GM04503 (cell line): ENCODE data around the gene ZFHX3.
A peak's percentile ranks its signal among the peaks of the same experiment; 100 is the strongest.

Experiments
- DNase-seq: peaks from one replicate; pipeline ENCODE4 v3.0.0-alpha.2; 2012; ENCODE audit warnings: low read depth

ZFHX3 gene

DNA sequence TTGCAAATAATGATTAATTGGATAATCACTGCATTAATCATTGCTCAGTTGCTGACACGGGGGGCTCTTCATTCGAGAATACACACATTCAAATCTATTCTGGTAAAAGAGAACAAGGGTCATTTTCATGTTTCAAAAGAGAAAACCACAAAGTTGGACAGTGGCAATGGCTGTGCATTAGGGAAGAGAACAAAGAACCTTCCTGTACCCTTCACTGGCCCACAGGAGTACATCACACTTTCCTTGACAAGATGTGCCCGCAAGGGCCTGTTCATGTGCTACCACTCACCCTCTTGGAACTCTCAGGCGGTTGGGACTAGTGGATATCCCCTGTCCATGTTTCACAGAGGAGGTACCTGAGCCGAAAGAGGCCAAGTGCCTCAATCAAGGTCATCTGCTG lies 223.2 kb downstream of the ZFHX3 start:
- no peak for DNase-seq

DNA sequence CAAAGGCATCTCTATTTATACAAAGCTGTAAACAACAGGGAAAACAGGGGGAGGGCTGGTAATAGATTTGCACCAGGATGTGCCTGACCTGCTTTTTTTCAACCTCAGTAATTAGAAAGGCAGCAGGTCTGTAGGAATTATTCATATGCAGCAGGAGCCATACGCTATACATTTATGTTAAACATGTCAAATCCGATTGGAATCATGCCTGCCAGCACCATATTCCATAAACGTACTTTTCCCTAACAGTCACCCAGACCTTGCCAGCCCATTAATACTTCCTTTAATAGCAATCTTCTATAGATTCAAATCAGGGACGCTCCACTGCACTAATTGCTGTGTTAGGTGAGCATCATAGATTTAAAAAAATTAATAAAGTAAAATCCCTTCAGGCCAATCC lies 223.9 kb downstream of the ZFHX3 start:
- DNase-seq, result no peak

DNA sequence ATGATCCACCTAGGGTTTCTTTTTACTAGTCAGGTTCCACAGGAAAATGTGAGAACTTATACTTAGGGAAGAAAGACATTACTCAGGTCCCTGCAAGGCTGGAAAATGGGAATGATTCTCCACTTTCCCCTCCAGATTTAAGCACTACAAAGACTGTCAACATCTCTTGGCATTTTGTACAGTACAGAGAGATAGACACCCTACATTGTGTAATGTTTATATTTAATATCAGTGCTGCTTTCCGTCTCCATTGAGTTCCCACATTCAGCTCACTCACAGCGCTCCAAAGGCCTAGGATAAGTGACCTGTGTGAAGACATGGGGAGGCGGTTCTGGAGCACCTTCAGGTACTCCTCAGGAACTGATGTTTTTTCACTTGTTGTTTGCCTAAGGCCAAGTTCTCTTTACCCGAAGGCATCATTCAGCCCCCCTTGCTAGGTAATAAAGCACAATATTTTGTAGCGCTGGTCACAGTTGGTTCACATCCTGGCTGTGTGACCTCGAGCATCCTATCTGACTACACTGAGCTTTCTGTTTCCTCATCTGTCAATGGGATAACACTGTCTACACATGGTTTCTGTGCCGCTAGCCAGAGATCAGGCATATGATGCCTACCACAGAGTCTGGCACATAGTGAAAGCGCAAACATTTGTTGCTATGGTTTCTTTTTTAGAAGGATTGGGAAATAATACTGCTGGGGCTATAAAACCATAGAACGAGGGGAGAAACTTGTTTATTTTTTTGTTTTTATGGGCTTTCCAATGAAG lies 226.6 kb downstream of the ZFHX3 start:
- no peak for DNase-seq

DNA sequence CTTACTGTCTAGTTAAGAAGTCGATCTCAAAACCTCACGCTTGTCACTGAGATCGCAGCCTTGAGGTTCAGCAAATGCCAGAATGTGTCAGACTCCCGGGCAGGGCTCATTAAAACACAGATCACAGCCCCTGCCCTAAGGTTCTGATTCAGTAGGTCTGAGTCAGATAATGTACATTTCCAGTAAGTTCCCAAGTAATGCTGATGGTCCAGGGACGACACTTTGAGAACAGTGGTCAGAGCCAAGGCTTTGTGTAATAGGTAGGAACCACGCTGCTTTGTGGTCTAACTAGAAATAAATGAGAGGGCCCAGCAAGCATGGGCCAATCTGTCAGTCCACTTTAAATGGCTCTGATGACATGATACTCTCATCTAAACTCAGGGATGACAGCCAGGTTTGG lies 228.6 kb downstream of the ZFHX3 start:
- DNase-seq, result peak; percentile 44

DNA sequence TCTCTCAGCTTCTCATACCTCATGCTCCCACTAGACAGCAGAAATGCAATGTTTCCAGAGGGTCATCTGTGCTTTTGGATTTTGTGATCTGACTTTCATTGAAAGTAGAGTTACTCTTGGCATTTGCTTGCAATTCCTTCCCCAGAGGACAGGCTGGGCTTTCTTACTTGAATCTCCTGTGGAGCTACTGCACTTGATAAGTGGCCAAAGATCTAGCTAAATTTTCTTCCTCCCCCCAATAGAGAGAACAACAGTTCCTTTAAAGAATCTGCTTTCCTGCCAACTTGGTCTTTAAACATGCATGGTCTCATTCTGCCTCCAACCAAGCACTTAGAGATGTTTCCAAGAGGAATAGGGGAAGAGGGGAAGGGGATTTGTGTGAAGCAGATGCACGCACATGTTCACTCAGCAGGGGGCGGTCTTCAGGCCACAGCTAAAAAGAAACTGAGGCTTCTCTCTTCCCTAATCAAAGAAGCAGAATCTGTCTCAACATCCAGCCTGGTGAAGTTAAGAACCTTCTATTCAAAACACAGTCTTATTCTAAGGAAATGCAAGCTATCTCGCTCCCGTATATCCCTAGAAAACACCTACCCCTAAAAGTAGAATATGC lies 229.6 kb downstream of the ZFHX3 start:
- no peak for DNase-seq

DNA sequence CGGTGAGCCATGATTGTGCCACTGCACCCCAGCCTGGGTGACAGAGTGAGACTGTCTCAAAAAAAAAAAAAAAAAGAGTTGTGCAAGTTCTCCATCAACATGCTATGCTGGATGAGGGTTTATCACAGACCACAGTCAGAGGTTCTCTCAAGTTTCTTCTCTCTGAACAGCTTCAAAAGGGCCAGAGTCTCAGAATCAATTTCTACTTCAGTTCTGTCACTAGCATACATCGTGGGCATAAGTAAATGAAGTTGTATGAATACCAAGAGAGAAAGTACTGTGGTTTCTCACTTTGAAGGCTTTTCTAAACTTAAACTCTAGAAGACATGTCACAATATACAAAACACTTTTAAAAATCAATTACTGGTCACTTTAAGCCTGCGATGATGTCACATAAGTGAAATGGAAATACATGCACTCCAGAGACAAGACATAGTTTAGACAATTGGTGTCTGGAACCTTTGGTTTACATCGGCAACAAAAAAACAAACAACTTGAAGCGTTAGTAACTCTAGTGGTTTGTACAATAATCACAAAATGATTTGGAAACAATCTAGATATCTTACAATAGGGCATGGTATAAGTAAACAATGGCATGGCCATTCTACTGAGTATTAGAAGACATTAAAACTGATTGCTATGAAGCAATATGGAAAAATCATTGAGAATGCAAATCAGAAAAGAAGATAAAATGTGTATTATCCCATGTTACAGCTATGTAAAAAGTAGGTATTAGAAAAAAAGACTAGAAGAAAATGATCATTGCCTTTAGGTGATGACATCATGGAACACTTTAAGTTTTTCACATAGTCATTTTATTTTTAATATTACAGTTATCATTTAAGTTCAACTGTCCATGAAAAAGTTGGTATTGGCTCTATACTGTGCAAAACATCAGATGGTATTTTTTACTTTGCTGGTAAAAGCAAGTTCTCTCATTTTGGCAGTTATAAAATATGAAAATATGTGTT lies 232.3 kb downstream of the ZFHX3 start:
- DNase-seq, result no peak

DNA sequence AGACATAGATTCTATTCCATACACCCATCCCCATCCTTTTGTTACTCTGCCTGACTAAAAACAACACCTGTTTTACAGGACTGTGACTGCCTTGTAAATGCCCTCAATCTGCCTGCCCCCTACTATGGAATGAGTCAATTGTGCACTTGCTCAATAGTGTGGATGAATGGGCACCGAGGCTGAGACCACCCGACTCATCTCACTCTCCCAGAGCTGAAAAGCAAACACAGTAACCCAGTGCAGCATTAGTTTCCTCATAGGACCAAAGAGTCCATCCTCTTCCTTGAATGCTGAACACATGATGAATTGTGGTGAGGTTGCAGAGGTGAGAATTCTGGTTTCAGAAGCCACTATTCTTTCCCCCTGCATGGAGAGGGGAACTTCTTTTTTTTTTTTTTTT lies 233.7 kb downstream of the ZFHX3 start:
- DNase-seq, result no peak

DNA sequence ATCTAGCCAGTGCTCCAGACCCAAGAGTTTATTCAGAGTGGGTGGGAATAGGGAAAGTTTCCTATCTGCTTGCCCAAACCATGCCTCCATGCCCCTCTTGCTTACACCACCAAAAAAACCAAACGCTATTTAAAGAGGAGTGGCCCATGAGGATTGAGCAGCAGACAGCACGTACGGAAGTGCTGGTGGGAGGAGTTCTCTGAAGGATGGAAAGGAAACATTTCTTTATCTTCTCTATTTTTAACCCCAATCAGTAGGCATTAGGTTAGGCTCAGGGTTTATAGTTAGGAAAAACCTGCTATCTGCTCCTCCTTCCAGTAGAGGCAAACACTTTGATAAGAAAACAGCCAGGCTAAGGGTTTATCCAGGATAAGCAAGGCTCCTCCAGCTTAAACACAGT lies 235.3 kb downstream of the ZFHX3 start:
- no peak for DNase-seq

DNA sequence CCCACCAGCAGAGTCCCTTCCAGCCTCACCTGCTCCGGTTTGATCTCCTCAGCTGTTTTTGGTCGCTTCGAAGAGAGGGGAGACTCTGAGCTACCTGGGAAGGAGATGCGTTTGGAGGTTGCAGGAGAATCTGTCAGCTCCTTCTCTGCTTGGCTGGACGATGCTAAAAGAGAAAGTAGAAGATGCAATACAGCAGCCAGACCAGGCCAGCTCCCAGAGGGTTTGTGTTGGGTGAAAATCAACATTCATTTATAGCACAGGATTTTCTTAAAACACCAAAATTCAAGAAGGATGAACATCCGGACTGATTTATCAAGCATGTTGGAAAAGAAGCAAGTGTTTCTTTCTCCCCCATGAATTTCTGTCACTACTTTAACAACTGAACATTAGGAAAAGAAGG lies 236.1 kb downstream of the ZFHX3 start:
- no peak for DNase-seq

DNA sequence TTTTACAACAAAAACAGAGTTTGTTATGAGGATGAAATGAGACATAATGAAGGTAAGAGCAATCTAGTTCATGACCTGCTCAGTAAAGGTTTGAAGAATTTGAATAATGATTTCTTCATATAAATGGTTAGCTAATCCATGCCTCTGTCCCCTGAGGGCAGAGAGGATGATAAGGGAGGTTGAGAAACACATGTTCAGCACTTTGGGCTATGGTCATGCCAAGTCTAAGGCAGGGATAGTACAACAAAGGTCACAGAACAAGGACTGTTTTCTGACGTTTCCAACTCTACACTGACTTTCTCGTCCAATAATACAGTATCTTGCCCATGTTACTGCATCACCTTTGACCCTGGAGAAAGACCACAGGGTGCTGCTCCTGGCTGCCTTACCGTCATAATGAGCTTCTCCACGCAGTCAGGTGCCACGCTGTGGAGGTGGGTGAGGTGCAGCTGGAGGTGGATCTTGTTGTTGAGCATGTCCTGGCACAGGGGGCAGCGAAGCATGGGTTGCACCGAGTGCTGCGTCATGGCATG lies 236.7 kb downstream of the ZFHX3 start:
- DNase-seq, result no peak

DNA sequence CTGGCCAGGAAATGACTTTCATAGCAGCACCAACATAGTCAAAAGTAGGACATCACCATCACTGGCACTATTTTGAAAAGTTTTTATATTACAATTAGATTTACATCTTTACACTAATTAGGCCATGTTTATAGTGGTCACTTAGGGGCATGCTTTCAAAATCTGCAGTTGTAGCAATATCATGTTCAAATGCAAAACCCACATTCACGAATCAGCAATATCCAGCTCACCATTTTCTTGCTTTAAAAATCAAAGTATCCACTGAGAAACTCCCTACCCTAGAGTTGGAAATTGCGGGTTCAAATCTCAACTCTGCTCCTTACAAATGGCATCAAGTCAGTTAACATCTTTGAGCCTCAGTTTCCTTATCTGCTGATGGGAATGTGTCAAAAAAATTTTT lies 237.4 kb downstream of the ZFHX3 start:
- no peak for DNase-seq

DNA sequence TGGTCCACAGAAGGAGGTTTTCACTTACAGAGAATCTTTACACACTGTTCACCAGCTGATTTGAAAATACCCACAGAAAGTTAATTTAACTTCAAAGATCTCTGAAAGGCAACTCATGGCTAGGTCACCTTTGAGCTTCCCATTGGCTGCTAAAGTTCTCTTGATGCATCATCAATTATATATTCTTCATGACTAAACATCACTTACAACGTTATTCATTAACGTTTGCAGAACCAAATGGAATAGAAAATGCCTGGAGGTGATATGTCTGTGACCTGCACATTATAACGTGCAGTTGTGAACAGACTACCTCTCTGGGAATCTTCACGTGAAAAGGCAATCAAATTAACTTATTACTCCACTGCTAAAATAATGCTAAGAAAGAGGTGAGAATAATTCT lies 238.5 kb downstream of the ZFHX3 start:
- no peak for DNase-seq

DNA sequence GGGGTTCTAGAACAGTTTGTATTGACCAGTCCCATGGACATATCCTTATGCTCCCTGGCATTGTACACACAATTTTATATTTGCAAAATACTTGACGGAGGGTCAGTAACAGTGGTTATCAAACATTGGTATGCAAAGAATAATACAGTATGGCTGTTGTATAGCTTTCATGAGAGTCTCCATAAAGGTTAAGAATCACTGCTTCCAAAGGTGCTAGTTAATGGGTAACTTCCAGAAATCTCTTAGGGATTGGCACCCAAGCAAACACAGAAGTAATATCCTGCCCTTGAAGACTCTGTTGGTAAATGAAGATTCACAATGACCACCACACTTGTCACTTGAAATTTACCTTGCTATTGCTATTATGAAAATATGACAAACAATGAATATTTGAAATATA lies 239.2 kb downstream of the ZFHX3 start:
- no peak for DNase-seq

DNA sequence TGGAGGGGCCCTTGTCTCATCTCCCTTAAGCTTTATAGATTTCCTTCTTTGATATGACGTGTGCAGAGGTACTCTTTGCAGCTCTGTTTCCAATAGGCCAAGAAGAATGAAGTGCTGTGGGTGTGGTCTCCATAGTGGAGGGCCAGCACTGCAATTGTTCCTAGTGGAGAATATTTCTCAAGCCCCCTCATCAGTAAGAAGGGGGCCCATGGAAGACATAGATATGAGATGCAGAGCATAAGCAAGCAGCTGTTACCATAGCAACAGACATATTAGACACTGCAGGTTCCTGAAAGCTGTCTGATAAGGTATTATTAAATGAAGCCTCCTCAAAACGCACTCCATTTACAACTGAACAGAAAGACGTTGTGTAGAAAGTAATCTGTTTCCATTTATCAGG lies 240.7 kb downstream of the ZFHX3 start:
- no peak for DNase-seq

DNA sequence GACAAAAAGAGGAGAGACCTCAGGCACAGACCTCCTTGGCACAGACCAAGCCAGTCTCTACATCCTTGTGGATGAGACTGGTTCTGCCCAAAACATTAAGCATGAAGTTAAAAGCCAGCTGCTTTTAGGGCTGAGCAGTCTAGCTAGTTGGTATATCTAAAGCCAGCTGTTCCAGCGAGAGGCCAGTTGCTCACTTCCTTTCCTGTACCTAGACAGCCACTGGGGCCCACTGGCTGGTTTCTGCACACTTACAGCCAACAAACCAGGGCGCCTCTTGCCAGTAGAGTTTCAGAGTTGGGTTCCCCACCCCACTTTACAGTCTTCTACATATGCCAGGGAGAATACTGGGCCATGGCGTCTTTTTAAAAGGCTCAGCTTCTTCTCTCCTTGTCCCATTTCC lies 242.4 kb downstream of the ZFHX3 start:
- no peak for DNase-seq

DNA sequence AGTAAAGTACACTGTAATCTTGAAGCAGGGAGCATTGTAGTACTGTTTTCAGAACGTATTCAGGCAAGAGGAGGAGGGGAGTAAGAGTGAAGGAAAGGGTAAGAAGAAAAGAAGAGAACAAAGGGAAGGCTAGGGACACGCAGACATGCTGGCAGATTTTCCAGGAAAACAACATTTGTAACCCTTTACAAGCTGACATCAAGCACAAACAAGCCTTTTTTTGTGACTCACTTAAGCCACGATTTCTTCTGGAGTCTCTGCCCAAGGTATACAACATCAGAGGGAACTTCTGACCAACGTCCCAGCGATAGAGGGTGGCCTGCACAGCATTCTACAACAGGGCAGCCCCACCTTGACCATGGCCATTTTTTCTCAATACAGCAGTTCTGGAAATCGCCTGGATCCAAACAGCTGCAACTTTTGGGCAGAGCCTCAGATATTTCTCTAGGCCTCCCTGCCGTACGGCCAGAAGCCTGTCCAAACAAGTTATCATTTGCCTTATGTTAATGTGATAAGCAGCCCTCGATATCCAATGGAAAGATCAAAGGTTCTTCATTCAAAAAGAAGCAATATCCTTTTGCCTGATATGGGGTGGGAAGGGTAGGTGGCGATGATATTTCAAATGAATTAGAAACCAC lies 247.3 kb downstream of the ZFHX3 start:
- no peak for DNase-seq

DNA sequence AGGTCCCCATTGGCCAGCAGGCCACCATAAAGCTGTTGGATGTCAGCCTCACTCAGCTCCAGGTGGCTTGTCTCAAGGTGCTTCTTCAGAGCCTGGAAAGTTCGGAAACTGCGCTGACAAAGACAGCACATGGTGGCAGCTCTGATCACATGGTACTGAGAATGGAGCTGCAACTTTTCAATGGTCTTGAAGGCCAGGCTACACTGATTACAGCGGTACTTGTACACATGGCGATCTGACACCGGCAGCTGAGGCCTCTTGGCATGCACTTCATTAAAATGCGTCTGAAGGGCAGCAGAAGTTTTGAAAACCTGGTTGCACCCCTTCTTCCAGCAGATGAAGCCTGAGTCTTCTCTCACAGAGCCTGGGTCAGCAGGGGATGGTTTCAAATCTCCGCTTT lies 249.7 kb downstream of the ZFHX3 start:
- no peak for DNase-seq

DNA sequence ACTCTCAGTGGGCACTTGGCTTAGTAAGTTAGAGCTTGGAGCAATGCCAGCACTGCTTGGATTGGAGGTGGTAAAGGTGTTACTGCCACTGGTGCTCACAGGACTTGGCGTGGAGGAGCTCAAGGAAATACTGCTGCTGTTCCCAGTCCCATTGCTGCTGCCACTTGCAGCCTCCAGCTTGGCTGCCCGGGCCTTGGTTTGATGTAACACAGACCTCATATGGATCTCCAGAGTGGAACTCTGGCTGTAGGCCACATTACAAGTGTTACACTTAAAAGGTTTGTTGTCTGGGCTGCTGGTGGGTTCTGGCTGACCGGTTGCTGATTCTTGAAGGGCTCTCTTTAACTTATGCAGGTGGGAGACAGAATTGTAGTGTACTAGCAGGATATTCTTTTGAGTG lies 250.3 kb downstream of the ZFHX3 start:
- DNase-seq, result no peak

DNA sequence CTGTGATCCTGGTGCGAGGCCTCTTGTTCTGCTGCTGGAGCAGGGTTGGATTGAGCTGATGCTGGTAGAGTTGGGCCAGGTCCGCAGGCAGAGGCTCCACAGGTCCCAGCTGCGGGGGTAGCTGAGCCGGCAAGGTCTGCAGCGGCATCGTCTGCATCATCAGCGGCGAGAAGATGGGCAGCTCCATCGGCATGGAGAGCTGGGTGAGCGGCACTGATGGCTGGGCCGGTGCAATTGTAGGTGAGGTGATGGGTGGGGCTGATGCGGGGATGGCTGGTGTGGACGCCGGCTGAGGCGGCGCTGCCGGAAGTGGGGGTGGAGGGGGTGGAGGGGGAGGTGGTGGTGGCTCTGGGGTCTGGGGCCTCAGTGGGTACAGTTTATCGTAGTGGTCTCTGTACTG lies 251.7 kb downstream of the ZFHX3 start:
- DNase-seq, result no peak

DNA sequence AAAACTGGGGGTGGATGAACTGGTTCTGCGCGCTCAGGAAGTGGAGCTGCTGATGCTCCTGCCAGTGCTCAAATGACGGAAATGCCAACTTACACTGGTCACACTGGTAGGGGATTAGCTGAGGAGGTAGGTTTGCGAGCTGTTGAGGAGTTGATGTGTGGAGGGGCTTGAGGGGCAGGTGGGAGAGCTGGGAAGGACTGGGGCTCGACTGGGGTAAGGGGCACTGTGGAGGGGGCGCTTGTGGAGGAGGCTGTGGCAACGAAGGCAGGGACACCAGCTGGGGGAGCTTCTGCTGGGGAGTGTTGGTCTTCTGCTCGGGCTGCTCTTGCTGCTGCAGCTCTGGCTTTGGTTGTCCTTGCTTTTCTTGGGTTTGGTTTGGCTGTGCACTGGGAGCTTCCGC lies 252.9 kb downstream of the ZFHX3 start:
- no peak for DNase-seq

DNA sequence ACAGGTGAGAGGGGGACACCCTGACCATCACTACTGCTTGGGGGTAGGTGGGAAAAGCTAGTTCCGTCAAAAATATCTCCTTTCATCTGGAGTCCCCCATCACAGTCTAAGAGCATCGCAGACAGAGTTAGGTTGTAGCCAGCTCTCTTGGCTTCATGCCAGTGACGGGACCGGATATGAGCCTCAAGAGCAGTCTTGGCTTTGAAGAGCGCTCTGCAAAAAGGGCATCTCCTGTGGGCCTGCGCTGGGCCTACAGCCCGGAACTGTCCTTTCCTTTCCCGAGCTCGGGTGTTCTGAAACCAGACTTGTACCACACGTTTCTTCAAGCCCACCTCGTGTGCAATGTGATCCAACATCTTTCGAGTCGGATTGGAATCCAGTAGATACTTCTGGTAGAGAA lies 253.6 kb downstream of the ZFHX3 start:
- DNase-seq, result no peak

DNA sequence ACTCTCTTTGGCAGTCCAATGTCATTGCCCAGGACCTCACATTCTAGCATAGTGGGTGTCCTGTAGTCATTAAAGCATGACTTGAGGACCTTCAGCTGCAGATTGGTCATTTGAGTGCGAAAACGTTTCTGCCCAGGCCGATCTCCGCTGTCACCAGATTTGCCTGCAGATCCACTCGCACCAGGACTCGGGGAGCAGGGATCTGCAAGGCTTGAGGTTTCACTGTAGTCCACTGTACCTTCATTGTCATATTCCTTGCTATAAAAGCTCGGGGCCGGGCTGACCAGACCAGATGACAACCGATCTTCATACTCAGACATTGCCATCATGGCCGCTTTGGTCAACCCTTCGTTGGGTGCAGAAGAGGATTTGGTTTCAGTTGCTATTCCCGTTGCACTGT lies 254.2 kb downstream of the ZFHX3 start:
- DNase-seq, result no peak
